ENCODE measurements around the gene IRX6. TPM values are rescaled to one million over a fixed set of nuclear protein-coding genes. Genes with fewer than 3 reads are reported as not detected.

The IRX6 gene
- total and polyA plus RNA-seq, 2 of the 13 experiments (the other 11 are each of a cell fraction or from before 2014, with no cell fraction given) = not detected

GRCh38 chr16:55331648-55332185, 7.7 kb downstream of the IRX6 start:
- 56% methylated on average over 28 of the region's 28 CpGs for WGBS (ENCODE audit: low lambda C conversion rate)
- no peak for ATAC-seq
- ChIA-PET POLR2A (no interaction called here), CTCF (ENCODE audit: low intra/inter-chr PET ratio, low total read pairs) (no interaction called here)
- Histone ChIP-seq H2AFZ (ENCODE audit: low read length) (no peak overlapping the region), H3K79me2 (ENCODE audit: insufficient read depth, low read length) (no peaks in the 10 kb centered on the region), H3K9ac (ENCODE audit: insufficient read depth, low read depth, low read length) (no peak overlapping the region), H3K27ac (ENCODE audit: extremely low read length, insufficient read depth, low read length) (no peak overlapping the region), H3K36me3 (replicated peaks in 1 of 2; ENCODE audit: control insufficient read depth in 1 of 2, insufficient read depth in 2 of 2, low read length in 2 of 2) (no peaks in the 10 kb centered on the region), H3K4me1 (ENCODE audit: insufficient read depth, low read length) (no peaks in the 10 kb centered on the region), H3K4me2 (ENCODE audit: low read depth, low read length) (no peak overlapping the region), H3K27me3 (ENCODE audit: control insufficient read depth in 1 of 2, insufficient read depth in 2 of 2, low read length in 2 of 2) (peaks cover 5 to 48% of the 10 kb centered on the region in 2 experiments), H4K20me1 (ENCODE audit: insufficient read depth, low read length) (no peaks in the 10 kb centered on the region), H3K9me3 (ENCODE audit: low read length) (no peaks in the 10 kb centered on the region), H3K4me3 (replicated peaks in 1 of 3; ENCODE audit: insufficient read depth in 1 of 3, low read depth in 2 of 3, low read length in 3 of 3) (no peak overlapping the region)
- intact Hi-C loops (cut with micrococcal nuclease; ENCODE audit: unreplicated experiment) (no loop called here), in situ Hi-C loops (cut with HindIII; ENCODE audit: extremely low pct_ligation_motif_present, low pct_unique_long_range_greater_than_20kb) (no loop called here)
- no peak for FAIRE-seq
- TF ChIP-seq DDIT3 (CRISPR knock-in tag; IDR thresholded peaks at IDR 0.05) (no peak), SMYD3 (CRISPR knock-in tag; IDR thresholded peaks at IDR 0.05) (no peak), SIN3B (IDR thresholded peaks at IDR 0.05; ENCODE audit: low read length) (no peak)
- TF ChIP-seq, protein P1, sequence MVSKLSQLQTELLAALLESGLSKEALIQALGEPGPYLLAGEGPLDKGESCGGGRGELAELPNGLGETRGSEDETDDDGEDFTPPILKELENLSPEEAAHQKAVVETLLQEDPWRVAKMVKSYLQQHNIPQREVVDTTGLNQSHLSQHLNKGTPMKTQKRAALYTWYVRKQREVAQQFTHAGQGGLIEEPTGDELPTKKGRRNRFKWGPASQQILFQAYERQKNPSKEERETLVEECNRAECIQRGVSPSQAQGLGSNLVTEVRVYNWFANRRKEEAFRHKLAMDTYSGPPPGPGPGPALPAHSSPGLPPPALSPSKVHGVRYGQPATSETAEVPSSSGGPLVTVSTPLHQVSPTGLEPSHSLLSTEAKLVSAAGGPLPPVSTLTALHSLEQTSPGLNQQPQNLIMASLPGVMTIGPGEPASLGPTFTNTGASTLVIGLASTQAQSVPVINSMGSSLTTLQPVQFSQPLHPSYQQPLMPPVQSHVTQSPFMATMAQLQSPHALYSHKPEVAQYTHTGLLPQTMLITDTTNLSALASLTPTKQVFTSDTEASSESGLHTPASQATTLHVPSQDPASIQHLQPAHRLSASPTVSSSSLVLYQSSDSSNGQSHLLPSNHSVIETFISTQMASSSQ (IDR thresholded peaks at IDR 0.05; ENCODE audit: low read depth) = no peak
- TF ChIP-seq, protein P1 (CRISPR knock-in tag; IDR thresholded peaks at IDR 0.05; ENCODE audit: borderline replicate concordance) = no peak
- BruUV-seq (replicated peaks) = no TSS peak
- DNase-seq (ENCODE audit: low spot score) = no peak

Data from HepG2 (cell line).